Measurements from ENCODE around the gene WEE1.
"Not testable (repeated sequence)": the region's sequence is repeated elsewhere in the genome, so short reads cannot be mapped to it uniquely, and the experiment has no call there.

WEE1 gene

DNA sequence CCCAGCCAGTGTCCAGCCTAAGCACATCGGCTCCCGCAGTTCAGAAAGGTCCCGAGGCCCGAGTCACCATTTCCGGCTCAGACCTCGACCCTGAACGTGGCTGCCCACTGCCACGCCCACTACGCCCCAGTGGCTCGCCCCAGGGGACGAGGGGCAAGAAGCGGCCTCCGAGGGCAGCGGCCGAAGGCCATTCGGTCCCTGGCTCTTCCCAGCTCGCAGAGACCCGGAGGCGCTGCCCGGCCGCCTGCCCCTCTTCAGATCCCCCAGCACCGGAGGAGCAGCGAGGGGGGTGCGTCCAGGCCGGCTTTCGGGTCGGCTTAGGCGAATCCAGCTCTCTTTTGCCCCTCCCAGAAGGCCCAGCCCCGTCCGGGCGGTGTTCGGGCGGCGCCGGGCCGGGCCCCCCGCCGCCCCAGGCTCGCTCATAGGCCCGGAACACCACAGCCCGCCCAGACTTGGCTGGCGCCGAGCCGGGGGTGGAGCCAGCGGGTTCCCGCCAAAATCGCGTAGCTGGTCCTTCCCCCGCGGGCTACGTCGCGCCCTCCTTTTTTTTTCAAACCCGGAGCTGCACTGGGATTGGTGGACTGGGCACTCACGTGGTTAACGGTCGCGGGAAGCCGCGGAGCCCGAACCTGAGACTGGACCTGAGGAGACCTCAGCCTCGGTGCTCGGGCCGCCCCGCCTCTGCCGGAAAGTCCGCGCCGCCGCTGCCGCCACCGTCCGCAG lies at the start of gene WEE1:
Gene WEE1 (plus strand): TSS at position 619 of the 723 bp plus-strand sequence. CDS start 264 bp downstream, outside the sequence.
- peak; percentile 100 for DNase-seq (ENCODE audit: low spot score)

DNA sequence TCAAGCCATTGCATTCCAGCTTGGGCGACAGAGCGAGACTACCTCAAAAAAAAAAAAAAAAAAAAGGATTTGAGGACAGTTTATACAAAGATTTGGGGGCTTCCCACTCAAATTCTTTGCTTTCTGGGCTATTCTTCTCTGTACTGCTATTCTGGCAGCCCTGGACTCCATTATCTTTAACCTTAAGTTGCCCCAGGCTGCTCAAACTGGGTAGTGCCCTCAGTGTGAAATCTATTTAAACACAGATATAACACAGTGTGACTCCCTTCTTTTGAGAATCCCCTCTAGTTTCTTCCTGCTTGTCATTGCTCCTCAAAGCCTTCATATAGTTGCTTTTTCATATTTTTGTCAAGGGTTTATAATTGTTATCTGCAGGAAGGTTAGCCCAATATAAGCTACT lies 49.5 kb upstream of the WEE1 start:
- DNase-seq (ENCODE audit: low spot score): no peak

DNA sequence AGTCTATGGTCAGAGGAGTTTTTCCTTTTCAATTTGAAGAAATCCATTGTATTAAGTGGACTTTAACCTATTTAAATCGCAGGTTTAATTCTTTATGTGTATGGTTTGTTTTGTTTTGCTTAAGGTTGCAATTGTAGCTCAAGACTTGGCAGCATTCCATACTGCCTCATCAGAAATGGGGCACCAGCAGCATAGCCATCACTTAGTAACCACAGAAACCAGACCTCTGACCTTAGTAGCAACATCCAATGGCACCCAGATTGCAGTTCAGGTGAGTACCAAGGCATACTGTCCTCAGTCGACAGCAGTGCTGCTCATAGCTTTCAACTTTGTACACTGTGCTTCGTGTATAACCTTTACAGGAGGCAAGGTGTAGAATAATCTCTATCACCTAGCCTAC lies 48.4 kb upstream of the WEE1 start:
- DNase-seq (ENCODE audit: low spot score): peak; percentile 47

- no peak for DNase-seq (ENCODE audit: low spot score)
Measured at GRCh38 chr11:9527481-9528135, 45.9 kb upstream of the WEE1 start.

GRCh38 chr11:9528136-9528501 lies 45.4 kb upstream of the WEE1 start:
- DNase-seq (ENCODE audit: low spot score): no peak

DNA sequence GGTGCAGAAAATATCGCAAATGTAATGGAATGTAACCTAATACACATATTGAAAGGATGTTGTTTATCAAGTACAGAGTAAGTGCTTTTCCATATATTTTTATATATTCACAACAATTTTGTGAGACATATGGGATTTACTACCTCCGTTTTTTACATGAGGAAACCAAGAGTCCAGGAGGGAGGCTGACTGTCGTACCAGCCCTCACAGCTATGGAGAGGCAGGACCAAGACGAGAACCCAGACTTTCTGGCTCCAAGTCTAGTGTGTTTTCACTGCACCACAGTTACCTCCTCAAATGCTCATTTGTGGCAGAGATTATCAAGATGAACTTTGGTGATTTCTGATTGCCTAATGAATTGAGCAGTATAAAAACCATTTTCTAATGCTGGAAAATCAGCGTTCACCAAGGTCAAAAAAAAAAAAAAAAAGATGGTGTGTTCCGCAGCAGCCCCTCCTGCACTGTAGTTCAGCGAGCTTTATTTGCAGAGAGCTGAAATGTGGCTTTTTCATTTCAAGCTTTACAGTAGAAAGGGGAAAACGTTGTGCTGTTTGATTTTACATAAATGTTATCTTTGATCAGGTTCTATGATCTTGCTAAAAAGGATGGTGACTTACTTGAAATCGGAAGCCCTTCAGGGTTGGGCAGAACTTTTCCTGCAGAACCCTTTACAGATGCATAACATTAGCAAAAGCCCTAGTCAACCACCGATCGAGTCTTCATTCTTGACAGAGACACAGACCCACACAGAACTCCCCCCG lies 44.7 kb upstream of the WEE1 start:
- no peak for DNase-seq (ENCODE audit: low spot score)

GRCh38 chr11:9529334-9529650 lies 44.2 kb upstream of the WEE1 start:
- no peak for DNase-seq (ENCODE audit: low spot score)

- no peak for DNase-seq (ENCODE audit: low spot score)
Measured at GRCh38 chr11:9530020-9530621, 43.3 kb upstream of the WEE1 start.

GRCh38 chr11:9530901-9531625 lies 42.4 kb upstream of the WEE1 start:
- no peak for DNase-seq (ENCODE audit: low spot score)

GRCh38 chr11:9533058-9533457 lies 40.4 kb upstream of the WEE1 start:
- DNase-seq (ENCODE audit: low spot score): no peak

DNA sequence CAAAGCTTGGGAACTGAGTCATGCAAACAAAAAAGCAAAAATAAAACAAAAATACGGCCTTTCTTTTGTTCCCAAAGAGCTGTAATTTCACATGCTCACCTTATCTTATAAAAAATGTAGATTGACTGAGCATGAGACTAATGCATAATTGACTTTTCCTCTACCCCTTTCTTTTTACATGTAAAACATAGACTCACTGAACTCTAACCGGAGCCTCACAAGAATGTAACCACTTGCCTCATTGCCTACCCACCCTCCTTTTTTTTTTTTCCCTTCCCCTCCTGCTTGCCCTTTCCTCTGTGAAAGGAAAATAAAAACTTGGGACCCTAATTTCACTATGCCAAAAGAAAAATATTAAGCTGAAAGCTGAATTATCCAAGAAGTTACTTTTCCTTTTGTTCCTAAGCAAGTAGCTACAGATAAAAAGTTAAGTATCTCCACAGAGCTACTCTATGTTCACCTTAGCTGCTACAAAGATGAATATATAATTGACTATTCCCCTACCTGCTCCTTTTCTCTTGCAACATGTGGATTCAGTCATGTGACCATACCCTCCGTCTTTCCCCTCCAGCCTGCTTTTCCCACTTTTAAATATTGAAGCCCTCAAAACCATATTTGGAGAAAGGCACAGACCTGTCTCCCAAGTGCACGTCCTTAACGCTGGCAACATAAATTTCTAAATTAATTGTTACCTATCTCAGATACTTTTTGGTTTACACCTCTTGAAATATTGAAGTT lies 39.6 kb upstream of the WEE1 start:
- no peak for DNase-seq (ENCODE audit: low spot score)

DNA sequence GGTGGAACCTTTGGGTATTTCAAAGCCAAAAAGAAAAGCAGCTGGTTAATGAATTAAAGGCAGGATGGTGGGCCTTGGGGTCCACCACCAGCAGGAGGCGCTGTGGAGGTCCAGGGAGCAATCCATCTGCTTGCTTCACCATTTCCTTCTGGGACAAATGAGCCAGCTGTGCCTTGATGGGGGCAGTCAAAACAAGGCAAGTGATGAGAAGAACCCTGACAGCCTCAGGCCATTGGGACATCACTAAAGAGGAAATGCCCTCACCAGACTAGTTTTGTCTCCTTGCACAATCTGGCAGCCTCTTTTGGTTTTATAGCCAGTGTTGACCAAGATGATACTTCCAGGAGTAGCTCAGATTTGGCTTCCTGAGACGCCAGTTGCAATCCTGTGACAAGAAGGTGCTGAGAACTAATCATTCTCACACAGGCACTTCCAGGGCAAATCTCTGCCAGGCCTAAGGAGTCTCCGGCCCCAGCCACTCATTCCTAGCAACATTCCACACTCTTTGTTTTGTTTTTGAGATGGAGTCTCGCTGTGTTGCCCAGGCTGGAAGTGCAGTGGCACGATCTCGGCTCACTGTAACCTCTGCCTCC lies 38.2 kb upstream of the WEE1 start:
- peak; percentile 61 for DNase-seq (ENCODE audit: low spot score)

DNA sequence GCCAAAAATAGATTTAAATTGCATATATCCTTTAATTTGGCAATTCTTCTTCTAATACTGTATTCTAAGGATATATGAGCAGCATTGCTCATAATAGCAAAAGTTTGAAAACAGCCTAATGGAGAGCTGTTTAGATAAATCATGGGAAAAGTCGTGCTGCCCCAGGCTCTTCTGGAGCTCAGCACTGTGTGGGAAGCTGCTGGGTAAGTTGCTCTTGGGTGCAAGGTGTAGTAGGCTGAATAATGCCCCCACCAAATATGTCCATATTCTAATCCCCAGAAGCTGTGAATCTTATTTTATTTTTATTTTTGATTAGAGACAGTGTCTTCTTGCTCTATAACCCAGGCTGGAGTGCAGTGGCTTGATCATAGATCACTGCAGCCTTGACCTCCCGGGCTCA lies 34.9 kb upstream of the WEE1 start:
- no peak for DNase-seq (ENCODE audit: low spot score)

- DNase-seq (ENCODE audit: low spot score): not testable (repeated sequence)
Measured at GRCh38 chr11:9549216-9549615, 24.3 kb upstream of the WEE1 start.

DNA sequence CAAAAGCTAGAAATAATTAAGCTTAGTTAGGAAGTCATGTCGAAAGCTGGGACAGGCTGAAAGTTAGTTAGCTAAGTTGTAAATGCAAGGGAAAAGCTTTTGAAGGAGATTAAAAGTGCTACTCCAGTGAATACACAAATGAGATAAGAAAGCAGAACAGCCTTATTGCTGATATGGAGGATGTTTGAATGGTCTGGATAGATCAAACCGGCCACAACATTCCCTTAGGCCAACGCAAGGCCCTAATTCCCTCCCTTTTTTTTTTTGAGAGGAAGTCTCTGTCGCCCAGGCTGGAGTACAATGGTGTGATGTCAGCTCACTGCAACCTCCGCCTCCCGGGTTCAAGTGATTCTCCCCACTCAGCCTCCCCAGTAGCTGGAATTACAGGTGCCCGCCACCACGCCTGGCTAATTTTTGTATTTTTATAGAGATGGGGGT lies 23.3 kb upstream of the WEE1 start:
- DNase-seq (ENCODE audit: low spot score): no peak

DNA sequence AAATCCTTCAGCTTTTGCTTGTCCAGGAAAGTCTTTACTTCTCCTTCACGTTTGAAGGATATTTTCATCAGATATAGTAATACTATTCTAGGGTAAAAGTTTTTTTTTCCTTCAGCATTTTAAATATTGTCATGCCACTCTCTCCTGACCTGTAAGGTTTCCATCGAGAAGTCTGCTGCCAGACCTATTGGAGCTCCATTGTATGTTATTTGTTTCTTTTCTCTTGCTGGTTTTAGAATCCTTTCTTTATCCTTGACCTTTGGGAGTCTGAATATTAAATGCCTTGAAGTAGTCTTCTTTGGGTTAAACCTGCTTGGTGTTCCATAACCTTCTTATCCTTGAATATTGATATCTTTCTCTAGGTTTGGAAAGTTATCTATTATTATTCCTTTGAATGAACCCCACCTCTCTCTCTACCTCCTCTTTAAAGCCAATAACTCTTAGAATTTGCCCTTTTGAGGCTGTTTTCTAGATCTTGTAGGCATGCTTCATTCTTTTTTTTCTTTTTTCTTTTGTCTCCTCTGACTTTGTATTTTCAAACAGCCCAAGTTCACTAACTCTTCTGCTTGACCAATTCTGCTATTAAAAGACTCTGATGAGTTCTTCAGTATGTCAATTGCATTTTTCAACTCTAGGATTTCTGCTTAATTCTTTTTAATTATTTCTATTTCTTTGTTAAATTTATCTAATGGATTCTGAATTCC lies 12.0 kb upstream of the WEE1 start:
- no peak for DNase-seq (ENCODE audit: low spot score)

DNA sequence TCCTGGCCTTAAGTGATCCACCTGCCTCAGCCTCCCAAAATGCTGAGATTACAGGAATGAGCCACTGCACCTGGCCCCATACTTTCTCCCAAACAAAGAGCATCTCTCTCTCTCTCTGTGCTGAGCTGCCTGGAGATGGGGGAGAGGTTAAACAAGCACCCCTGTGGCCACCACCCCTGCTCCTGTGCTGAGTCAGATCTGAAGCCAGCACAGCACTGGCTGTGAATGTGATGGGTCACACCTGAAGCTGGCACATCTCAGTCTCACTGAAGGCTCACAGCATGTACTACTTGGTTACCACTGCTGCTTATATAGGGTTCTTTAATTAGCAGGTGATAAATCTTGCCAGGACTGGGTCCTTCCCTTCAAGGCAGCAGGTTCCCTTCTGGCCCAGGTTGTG lies 10.8 kb upstream of the WEE1 start:
- peak; percentile 82 for DNase-seq (ENCODE audit: low spot score)

- DNase-seq (ENCODE audit: low spot score): no peak
Measured at GRCh38 chr11:9563196-9563730, 10.2 kb upstream of the WEE1 start.

- peak; percentile 100 for DNase-seq (ENCODE audit: low spot score)
Measured at GRCh38 chr11:9565822-9566560, 7.5 kb upstream of the WEE1 start.

Measured in kidney tubule cell (primary cell).